ENCODE measurements around the gene TRAM2. TPM values are rescaled to one million over a fixed set of nuclear protein-coding genes. Genes with fewer than 3 reads are reported as not detected.
A peak's percentile ranks its signal among the peaks of the same experiment; 100 is the strongest.

The TRAM2 gene
- total RNA-seq, 1 experiment from 2014 or later = 17.7 TPM

- H3F3A ChIP-seq (ENCODE audit: low read length, unreplicated experiment) = no peaks in the 10 kb centered on the region
- H3K4me3 ChIP-seq (ENCODE audit: low read length) = no peak overlapping the region
- H3K4me1 ChIP-seq (ENCODE audit: insufficient read depth, low read length) = peaks cover 48% of the 10 kb centered on the region
- peak; percentile 33 for DNase-seq
- CTCF ChIA-PET = interaction anchor here (0.7 kb wide), 1 partner anchor 10 kb away, joined by 6 read pairs; no protein-coding TSS in a partner anchor
- no peak for TF ChIP-seq CTCF (conservative IDR thresholded peaks at IDR 0.05; ENCODE audit: low read depth, low read length)
- no peak for TF ChIP-seq EZH2phosphoT487 (IDR thresholded peaks at IDR 0.05; ENCODE audit: borderline replicate concordance, low read length)
- no peak for TF ChIP-seq EZH2 (IDR thresholded peaks at IDR 0.05; ENCODE audit: low read length, unreplicated experiment)
- H4K20me1 ChIP-seq (ENCODE audit: low read length) = no peaks in the 10 kb centered on the region
- H3K9me2 ChIP-seq (replicated peaks; ENCODE audit: low read length) = no peaks in the 10 kb centered on the region
- no peaks in the 10 kb centered on the region for H3K27me3 ChIP-seq (ENCODE audit: low read length)
- ATAC-seq = no peak
- H3K9me3 ChIP-seq (ENCODE audit: low read length) = no peaks in the 10 kb centered on the region
- intact Hi-C loops (cut with micrococcal nuclease) = loop anchor here (5.0 kb wide), 1 partner anchor 37 kb away; no protein-coding TSS in a partner anchor
- H3K4me2 ChIP-seq (ENCODE audit: low read length) = peak overlapping the region; percentile 3; the same call in 1 of the 2 replicates
- H3K27ac ChIP-seq (ENCODE audit: low read length) = no peak overlapping the region
- H2AFZ ChIP-seq (ENCODE audit: low read length) = no peak overlapping the region
- POLR2A ChIA-PET (ENCODE audit: unreplicated experiment) = no interaction called here
- BruUV-seq (replicated peaks) = no TSS peak
- H3K36me3 ChIP-seq (ENCODE audit: low read depth, low read length) = peaks cover 7% of the 10 kb centered on the region; the same call in 1 of the 2 replicates
- no peak overlapping the region for H3K9ac ChIP-seq (ENCODE audit: low read length)
- peaks cover 30% of the 10 kb centered on the region for H3K79me2 ChIP-seq (ENCODE audit: low read length)
These were observed 37.3 kb downstream of the TRAM2 start for GRCh38 chr6:52539607-52540006.

GRCh38 chr6:52538901-52539354 lies 37.9 kb downstream of the TRAM2 start:
- Histone ChIP-seq H3K4me2 (ENCODE audit: low read length) (no peak overlapping the region), H3K4me1 (ENCODE audit: insufficient read depth, low read length) (peaks cover 41% of the 10 kb centered on the region), H3K79me2 (ENCODE audit: low read length) (peaks cover 27% of the 10 kb centered on the region), H3F3A (ENCODE audit: low read length, unreplicated experiment) (no peaks in the 10 kb centered on the region), H3K36me3 (ENCODE audit: low read depth, low read length) (peaks cover 10% of the 10 kb centered on the region; the same call in 1 of the 2 replicates), H4K20me1 (ENCODE audit: low read length) (no peaks in the 10 kb centered on the region), H3K9me3 (ENCODE audit: low read length) (no peaks in the 10 kb centered on the region), H3K9me2 (replicated peaks; ENCODE audit: low read length) (no peaks in the 10 kb centered on the region), H3K9ac (ENCODE audit: low read length) (no peak overlapping the region), H3K27ac (ENCODE audit: low read length) (no peak overlapping the region), H3K4me3 (ENCODE audit: low read length) (no peak overlapping the region), H2AFZ (ENCODE audit: low read length) (no peak overlapping the region), H3K27me3 (ENCODE audit: low read length) (no peaks in the 10 kb centered on the region)
- ATAC-seq = no peak
- no TSS peak for BruUV-seq (replicated peaks)
- ChIA-PET CTCF (no interaction called here), POLR2A (ENCODE audit: unreplicated experiment) (no interaction called here)
- no peak for TF ChIP-seq EZH2phosphoT487 (IDR thresholded peaks at IDR 0.05; ENCODE audit: borderline replicate concordance, low read length)
- TF ChIP-seq EZH2 (IDR thresholded peaks at IDR 0.05; ENCODE audit: low read length, unreplicated experiment) = no peak
- no peak for TF ChIP-seq CTCF (conservative IDR thresholded peaks at IDR 0.05; ENCODE audit: low read depth, low read length)
- intact Hi-C loops (cut with micrococcal nuclease) = no loop called here
- DNase-seq = no peak

DNA sequence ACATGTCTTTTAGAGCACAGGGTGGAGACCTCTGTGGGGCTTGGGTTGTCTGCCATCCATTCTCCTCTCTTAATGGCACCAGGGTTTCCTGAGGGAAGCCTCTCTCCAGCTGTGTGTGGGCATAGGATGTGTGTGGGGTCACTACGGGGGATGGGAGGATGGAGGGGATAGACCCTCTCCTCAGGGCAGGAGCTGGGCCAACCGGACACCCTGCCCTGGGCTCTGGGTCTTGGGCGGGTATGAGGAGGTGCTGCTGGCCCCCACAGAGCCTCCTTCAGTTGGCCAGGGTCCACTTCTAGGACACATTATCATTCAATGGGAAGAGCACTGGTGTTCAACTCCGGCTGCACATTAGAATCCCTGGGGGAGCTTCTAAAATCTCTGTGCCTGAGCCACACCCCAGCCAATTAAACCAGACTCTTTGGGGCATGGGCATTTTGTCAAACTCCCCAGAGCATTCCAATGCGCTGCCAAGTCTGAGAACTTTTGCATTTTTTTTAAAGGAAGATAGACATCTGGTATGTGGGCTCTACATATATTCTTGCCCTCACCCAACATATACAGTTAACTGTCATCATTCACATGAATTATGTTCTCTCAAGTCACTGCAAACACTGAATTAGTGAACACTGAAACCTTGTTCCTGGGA lies 38.5 kb downstream of the TRAM2 start:
- Histone ChIP-seq H3K9me2 (replicated peaks; ENCODE audit: low read length) (no peaks in the 10 kb centered on the region), H3K9me3 (ENCODE audit: low read length) (no peaks in the 10 kb centered on the region), H3K4me1 (ENCODE audit: insufficient read depth, low read length) (peaks cover 36% of the 10 kb centered on the region)

More for the DNA sequence above, 38.5 kb downstream of the TRAM2 start:
- H3K36me3 ChIP-seq (ENCODE audit: low read depth, low read length) = peaks cover 10% of the 10 kb centered on the region; the same call in 1 of the 2 replicates
- no peaks in the 10 kb centered on the region for H3F3A ChIP-seq (ENCODE audit: low read length, unreplicated experiment)
- POLR2A ChIA-PET (ENCODE audit: unreplicated experiment) = no interaction called here
- ATAC-seq = no peak
- BruUV-seq (replicated peaks) = no TSS peak
- no peak overlapping the region for H3K27ac ChIP-seq (ENCODE audit: low read length)
- no peaks in the 10 kb centered on the region for H4K20me1 ChIP-seq (ENCODE audit: low read length)
- intact Hi-C loops (cut with micrococcal nuclease) = no loop called here
- H3K9ac ChIP-seq (ENCODE audit: low read length) = no peak overlapping the region
- CTCF ChIA-PET = no interaction called here
- TF ChIP-seq EZH2phosphoT487 (IDR thresholded peaks at IDR 0.05; ENCODE audit: borderline replicate concordance, low read length) = no peak
- no peak for TF ChIP-seq CTCF (conservative IDR thresholded peaks at IDR 0.05; ENCODE audit: low read depth, low read length)
- TF ChIP-seq EZH2 (IDR thresholded peaks at IDR 0.05; ENCODE audit: low read length, unreplicated experiment) = no peak
- no peaks in the 10 kb centered on the region for H3K27me3 ChIP-seq (ENCODE audit: low read length)
- DNase-seq = no peak
- peaks cover 27% of the 10 kb centered on the region for H3K79me2 ChIP-seq (ENCODE audit: low read length)
- no peak overlapping the region for H2AFZ ChIP-seq (ENCODE audit: low read length)
- H3K4me2 ChIP-seq (ENCODE audit: low read length) = no peak overlapping the region
- H3K4me3 ChIP-seq (ENCODE audit: low read length) = no peak overlapping the region

All from PC-3 (cell line).